ENCODE results near the gene ITGB7.

DNA sequence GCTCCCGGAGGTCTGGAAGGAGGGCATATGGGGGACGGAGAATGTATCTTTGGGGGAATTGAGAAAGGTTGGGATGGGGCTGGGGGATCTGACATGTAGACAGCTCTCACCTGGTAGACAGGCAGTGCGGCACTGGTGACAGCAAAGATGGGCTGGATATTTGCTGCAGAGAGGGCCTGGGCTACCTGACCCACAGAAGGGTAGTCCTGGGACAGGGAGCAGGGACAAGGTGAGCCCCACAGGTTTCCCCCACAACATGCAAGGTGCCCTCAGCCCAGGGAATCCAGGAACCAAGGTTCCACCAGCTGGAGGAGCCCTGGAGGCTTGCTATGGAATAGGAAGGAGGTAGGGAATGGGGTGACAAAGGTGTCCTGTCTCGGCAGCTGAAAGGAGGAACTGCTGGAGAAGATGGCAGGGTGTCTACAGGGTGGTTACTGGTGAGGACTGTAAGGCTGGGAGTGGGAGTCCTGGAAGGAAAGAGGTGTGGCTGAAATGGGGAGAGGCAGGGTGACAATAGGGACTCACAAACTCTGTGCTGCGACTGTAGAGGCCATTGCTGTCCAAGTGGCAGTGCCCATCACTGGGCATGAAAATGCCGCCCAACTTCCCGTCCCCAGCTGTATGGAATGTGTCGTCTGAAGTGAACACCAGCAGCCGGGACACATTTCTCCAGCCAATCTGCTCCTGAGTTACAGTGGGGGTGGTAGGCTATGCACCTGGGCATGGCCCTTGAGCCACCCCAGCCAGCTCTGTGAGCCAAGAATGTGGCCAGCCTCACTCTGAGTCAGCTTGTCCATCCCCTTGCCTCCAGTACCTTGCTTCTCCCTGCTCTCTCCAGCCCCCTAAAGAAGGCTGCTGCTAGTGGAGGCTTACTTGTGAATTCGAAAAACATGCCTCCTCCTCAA is 11.3 kb downstream of the ITGB7 start:
- TF ChIP-seq, protein P1, sequence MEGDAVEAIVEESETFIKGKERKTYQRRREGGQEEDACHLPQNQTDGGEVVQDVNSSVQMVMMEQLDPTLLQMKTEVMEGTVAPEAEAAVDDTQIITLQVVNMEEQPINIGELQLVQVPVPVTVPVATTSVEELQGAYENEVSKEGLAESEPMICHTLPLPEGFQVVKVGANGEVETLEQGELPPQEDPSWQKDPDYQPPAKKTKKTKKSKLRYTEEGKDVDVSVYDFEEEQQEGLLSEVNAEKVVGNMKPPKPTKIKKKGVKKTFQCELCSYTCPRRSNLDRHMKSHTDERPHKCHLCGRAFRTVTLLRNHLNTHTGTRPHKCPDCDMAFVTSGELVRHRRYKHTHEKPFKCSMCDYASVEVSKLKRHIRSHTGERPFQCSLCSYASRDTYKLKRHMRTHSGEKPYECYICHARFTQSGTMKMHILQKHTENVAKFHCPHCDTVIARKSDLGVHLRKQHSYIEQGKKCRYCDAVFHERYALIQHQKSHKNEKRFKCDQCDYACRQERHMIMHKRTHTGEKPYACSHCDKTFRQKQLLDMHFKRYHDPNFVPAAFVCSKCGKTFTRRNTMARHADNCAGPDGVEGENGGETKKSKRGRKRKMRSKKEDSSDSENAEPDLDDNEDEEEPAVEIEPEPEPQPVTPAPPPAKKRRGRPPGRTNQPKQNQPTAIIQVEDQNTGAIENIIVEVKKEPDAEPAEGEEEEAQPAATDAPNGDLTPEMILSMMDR (IDR thresholded peaks at IDR 0.05): no peak
- no peak for TF ChIP-seq POLR2AphosphoS5 (IDR thresholded peaks at IDR 0.05; ENCODE audit: low read depth, low read length)
- no peak for TF ChIP-seq TCF7L2 (IDR thresholded peaks at IDR 0.05; ENCODE audit: low read depth, low read length)

Data from Panc1 (cell line).